HG03135 (cell line): Measurements from ENCODE around the gene STEEP1.

Experiments
- ATAC-seq: cut with Tn5 transposase; IDR thresholded peaks from one replicate; pipeline ENCODE4 v1.9.1; 2021; ENCODE audit warnings: mild to moderate bottlenecking, moderate library complexity; ENCODE audit not compliant: unreplicated experiment

The STEEP1 gene

GRCh38 chrX:119565107-119565663 lies at the start of gene STEEP1:
Gene STEEP1, minus strand, starts transcription at chrX:119565409. Its CDS starts 54 bp downstream, at chrX:119565355.
- ATAC-seq: peak; percentile 90

GRCh38 chrX:119614776-119615175 lies 49.6 kb upstream of the STEEP1 start:
- no peak for ATAC-seq

DNA sequence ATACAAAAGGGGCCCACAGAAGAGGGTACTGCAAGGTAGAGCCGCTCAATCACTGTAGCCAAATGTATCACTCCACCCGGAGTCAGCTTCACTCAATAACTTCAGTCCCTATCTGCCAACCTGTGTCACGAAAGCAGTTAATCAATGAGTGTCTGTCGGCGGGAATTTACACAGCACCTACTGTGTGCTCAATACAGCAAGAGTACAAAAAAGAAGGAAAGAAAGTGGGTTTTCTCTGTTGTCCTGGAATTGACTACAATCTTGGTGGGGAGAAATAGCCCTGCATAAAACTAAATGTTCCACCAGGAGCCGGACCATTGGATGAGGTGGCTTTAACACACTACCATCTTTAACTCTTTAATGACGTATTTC lies 41.8 kb upstream of the STEEP1 start:
- no peak for ATAC-seq

- ATAC-seq: peak; percentile 83
Observed at GRCh38 chrX:119606280-119607017, 41.2 kb upstream of the STEEP1 start, which contains the start of gene NKRF. Gene NKRF, minus strand, starts transcription at chrX:119606424.

DNA sequence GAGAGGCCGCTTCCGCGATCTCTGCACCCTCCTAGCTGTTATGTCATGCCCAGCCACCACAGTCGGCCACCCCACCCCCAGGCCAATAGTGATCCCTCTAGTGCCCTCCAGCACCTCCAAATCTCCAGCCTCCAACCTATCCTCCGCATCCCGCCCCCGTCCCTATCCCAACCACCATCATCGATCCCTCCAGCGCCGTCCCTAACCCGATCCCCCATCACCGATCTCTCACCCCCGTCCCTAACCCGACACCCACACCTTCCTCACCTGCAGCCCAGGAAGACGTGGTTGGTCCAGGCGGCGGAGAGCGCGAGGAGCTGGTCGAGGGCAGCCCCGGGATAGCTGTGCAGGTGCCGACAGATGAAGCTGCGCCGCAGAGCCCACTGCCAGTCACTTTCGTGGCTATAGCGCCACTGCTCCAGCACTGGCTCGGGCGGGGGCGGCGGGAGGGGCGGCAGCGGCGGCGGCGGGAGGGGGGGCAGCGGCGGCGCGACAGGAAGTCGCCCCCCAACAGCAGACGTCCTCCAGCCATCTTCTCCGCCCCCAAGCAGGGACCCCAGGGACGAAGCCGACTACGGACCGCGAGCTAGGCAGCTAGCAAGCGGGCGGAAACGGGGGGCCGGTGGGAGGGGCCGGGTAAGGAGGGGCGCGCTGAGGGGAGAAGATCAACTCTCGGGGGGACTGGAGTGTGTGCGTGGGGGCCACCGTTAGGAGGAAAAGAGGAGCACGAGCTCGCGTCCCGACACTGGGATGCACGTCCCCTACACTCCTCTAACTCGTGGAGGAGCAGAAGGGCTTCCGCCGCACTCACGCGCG lies 40.5 kb upstream of the STEEP1 start:
- ATAC-seq: peak; percentile 31

GRCh38 chrX:119604766-119605463 lies 39.7 kb upstream of the STEEP1 start:
- no peak for ATAC-seq

GRCh38 chrX:119602701-119603255 lies 37.6 kb upstream of the STEEP1 start:
- no peak for ATAC-seq

GRCh38 chrX:119589810-119590209 lies 24.6 kb upstream of the STEEP1 start:
- ATAC-seq: no peak

- no peak for ATAC-seq
Observed at GRCh38 chrX:119583431-119584059, 18.3 kb upstream of the STEEP1 start.

DNA sequence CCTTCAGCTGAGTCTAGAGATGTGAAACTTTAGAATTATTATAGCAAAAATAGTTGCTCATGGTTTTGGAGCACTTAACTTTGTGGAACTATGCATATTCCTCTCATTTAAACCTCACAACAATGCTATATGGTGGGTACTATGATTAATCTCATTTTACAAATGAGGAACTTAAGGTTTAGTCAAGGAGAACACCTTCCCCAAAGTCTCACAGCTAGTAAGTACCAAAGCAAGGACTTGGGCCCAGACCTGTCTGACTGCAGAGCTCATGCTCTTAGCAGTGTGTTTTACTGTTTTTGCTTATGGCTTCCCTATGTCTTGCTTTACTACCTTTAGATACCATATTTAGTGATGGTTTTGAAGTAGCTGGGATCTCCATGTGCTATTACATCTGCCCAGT lies 14.2 kb upstream of the STEEP1 start:
- ATAC-seq: no peak

DNA sequence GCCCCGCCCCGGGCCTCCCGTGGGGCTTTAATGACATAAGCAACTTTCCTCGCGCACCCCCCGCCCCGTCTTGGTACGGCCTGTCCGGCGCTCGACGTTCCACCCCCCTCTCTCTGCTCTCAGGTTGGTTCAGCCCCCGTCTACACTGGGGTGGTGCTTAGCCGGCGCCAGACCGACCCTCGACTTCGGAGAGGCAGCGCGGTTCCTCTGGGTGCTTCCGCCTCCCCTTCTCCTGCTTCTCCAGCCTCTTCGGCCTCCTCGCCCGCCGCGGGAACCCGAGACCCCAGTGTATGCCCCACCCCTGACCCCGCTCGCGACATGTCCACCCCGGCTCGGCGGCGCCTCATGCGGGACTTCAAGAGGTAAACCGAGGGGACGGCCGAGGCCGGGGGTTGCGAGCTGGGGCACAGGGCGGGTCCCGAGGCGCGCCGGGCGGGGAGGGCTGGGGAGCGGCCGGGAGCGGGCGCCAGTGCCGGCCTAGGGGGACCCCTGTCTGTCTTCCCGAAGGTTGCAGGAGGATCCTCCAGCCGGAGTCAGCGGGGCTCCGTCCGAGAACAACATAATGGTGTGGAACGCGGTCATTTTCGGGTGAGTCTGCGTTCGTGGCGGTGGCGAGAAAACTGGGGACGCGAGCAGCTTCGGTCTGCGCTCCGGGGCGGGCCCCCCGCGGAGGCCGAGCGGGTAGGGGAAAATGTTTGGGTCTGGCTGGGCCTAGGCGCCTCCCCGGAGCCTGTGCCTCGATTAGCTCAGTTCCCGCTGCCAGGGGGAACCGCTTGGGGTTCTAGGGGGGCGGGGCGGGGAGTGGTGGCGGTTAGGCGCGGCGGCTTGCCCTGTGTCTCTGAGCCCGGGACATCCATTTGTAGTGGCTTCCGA lies 9.4 kb upstream of the STEEP1 start, which contains the start of gene UBE2A:
Gene UBE2A, plus strand, starts transcription at position 170 of the 873 bp plus-strand sequence. Its CDS starts 149 bp downstream, at position 319.
- peak; percentile 78 for ATAC-seq

- ATAC-seq: peak; percentile 11
Observed at GRCh38 chrX:119573840-119574393, 8.7 kb upstream of the STEEP1 start.

DNA sequence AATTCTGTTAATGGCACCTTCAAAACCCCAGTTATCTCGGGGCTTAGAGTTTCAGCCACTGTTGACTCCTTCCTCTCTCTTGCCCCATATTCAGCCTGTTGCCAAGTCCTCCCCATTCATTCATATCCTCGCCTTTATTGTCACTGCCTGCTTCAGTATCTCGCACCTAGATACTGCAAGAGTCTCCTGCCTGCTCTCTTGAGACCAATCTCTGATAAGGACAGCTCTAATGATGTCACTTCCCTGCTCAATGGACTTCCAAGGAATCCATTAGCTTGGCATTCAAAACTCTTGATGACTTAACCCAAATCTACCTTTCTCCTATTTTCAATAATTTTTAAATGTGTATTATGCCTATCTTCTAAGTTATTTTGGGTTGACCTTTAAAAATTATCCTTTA lies 8.0 kb upstream of the STEEP1 start:
- no peak for ATAC-seq

DNA sequence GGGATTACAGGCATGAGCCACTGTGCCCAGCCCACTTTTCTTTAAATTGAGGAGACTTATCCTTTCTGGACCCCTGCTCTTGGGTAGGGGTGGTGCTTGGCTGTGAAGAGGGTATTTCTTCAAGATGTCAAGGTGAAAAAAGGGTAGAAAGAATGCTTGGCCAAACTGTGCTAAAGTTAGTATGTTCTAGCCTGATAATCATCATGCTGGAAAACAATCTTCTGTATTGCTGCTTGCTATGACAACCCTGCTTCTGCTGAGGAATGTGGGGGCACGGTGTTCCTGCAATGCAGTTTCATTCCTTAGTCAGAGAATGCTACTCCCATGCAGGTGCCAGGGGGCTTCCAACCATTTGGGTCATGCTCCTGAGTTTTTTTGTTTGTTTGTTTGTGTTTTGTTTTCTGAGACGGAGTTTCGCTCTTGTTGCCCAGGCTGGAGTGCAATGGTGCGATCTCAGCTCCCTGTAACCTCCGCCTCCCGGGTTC lies 5.2 kb upstream of the STEEP1 start:
- no peak for ATAC-seq

GRCh38 chrX:119552508-119552907 lies 12.7 kb downstream of the STEEP1 start:
- no peak for ATAC-seq

- no peak for ATAC-seq
Observed at GRCh38 chrX:119549327-119550016, 15.7 kb downstream of the STEEP1 start.

DNA sequence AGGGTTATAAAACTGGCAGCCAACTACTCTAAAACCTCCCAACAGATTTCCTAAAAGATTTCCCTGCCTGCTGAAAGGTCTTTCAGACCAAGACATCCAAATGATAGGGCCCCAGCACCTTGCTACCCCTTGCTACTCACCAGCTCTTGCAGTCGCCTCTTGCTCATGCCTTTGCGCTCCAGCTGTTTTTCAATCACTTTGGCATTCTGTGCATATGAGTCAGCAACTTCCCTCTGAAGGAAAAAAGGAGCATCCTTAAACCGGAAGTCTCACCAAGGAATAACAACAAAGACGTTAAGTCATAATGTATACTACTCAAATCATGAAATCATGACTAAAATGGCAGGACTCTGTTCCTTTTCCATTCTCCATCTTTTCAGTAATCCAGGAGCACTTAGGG lies 24.0 kb downstream of the STEEP1 start:
- ATAC-seq: no peak

DNA sequence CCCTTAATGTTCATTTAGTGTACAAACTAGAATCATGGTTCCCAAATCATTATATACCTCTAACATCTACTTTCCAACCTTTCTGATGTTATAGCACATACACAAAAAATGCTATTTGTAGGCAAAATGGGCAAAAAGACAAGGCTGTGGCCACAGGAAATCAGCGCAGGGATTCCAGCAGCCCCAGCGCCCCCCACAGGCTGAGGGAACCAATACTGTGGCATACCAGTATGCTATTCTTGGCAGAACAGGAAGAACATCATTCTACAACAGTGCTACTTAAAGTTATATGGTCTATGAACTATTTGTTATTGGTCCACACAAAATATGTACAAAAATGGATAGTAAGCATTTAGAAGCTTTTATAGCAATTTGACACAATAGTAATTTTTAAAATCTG lies 25.3 kb downstream of the STEEP1 start:
- ATAC-seq: no peak
